HG03108 (cell line): Measurements from ENCODE around the gene VTCN1.
"Not testable (repeated sequence)": the region's sequence is repeated elsewhere in the genome, so short reads cannot be mapped to it uniquely, and the experiment has no call there.

ENCODE experiments used
- ATAC-seq: cut with Tn5 transposase; IDR thresholded peaks from one replicate; pipeline ENCODE4 v1.9.1; 2021; ENCODE audit warnings: moderate library complexity; ENCODE audit not compliant: unreplicated experiment

Gene VTCN1

GRCh38 chr1:117101858-117102257 is 108.9 kb downstream of the VTCN1 start:
- not testable (repeated sequence) for ATAC-seq

GRCh38 chr1:117101334-117101733 is 109.4 kb downstream of the VTCN1 start:
- ATAC-seq, result no peak

GRCh38 chr1:117098287-117098890 is 112.3 kb downstream of the VTCN1 start:
- ATAC-seq, result no peak

- no peak for ATAC-seq
These were observed 113.3 kb downstream of the VTCN1 start for GRCh38 chr1:117097443-117097842.

- ATAC-seq, result no peak
These were observed 113.7 kb downstream of the VTCN1 start for GRCh38 chr1:117096951-117097408.

- ATAC-seq, result no peak
These were observed 115.7 kb downstream of the VTCN1 start for GRCh38 chr1:117094841-117095604.

- ATAC-seq, result peak; percentile 52
These were observed 116.7 kb downstream of the VTCN1 start for GRCh38 chr1:117093870-117094621.
